HG03521 (cell line): ENCODE measurements around the gene IL10.

ENCODE experiments used
- ATAC-seq: cut with Tn5 transposase; IDR thresholded peaks from one replicate; pipeline ENCODE4 v1.9.1; 2021; ENCODE audit warnings: mild to moderate bottlenecking, moderate library complexity; ENCODE audit not compliant: unreplicated experiment

Gene IL10

DNA sequence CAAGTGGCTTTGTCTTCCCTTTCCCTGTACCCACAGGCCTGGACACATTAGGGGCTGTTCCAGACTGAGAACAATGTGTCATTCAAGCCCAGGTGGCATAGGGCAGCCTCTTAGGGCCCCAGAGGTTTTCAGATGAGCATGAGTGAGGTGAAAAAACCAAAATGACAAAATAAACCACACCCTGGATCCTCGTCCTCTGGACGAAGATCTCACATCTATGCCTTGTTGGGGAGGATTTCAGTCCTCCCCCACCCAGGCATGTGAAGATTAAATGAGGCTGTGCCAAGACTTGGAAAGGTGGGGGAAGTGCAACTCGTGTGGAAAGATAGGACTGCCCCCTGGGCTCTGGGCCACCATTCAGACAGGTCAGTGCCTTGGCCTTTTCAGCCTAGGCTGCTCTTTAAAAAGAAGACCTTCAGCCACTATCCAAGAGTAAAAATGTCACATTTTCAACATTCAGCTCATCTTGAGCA is 34.5 kb downstream of the IL10 start:
- ATAC-seq = no peak

GRCh38 chr1:206736878-206737728 is 35.2 kb downstream of the IL10 start:
- ATAC-seq = no peak

- ATAC-seq = no peak
These were observed 36.7 kb downstream of the IL10 start for GRCh38 chr1:206735553-206736031.

GRCh38 chr1:206734499-206735142 is 37.7 kb downstream of the IL10 start:
- ATAC-seq = no peak

DNA sequence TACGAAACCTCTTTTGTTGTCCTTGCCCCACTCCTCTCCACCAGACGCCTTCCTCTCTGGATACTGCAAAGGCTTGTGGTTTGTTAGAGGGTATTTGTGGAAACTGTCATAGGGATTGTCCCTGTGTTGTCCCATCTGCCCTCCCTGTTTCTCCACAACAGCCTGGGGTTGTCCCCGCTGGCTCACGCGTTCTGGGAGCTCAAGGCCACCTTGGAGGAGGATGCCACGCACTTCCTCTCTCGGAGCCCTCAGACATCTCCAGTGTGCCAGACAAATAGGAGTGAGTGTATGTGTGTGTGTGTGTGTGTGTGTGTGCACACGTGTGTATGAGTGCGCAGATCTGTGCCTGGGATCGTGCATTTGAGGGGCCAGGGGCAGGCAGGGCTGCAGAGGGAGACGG is 39.3 kb downstream of the IL10 start:
- ATAC-seq = no peak

DNA sequence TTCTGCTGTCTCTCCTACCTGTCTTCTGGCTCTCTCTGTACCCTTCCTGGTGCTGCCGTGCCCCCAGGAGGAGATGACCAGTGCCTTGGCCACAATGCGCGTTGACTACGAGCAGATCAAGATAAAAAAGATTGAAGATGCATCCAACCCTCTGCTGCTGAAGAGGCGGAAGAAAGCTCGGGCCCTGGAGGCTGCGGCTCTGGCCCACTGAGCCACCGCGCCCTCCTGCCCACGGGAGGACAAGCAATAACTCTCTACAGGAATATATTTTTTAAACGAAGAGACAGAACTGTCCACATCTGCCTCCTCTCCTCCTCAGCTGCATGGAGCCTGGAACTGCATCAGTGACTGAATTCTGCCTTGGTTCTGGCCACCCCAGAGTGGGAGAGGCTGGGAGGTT is 39.8 kb downstream of the IL10 start:
- no peak for ATAC-seq

DNA sequence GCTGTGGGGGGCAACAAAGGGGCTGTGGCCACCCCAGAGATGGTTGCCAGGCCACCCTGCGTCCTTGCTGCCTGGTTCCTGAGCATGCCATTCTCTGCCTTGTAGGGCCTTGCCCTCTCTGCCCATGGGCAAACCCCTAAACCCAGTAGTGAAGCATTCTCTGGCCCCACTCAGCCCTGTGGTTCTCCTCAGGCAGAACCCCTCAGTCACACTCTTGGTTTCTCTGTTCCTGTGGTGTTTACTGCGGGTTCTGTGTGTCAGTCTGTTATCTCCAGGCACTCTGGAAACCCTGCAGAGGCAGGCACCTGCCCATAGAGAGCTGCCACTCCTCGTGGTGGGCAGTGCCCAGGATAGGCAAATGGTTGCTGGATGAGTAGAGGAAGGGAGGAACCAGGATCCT is 42.8 kb downstream of the IL10 start:
- no peak for ATAC-seq

GRCh38 chr1:206729050-206729449 is 43.2 kb downstream of the IL10 start:
- no peak for ATAC-seq

- ATAC-seq = no peak
These were observed 43.7 kb downstream of the IL10 start for GRCh38 chr1:206728697-206728987.

DNA sequence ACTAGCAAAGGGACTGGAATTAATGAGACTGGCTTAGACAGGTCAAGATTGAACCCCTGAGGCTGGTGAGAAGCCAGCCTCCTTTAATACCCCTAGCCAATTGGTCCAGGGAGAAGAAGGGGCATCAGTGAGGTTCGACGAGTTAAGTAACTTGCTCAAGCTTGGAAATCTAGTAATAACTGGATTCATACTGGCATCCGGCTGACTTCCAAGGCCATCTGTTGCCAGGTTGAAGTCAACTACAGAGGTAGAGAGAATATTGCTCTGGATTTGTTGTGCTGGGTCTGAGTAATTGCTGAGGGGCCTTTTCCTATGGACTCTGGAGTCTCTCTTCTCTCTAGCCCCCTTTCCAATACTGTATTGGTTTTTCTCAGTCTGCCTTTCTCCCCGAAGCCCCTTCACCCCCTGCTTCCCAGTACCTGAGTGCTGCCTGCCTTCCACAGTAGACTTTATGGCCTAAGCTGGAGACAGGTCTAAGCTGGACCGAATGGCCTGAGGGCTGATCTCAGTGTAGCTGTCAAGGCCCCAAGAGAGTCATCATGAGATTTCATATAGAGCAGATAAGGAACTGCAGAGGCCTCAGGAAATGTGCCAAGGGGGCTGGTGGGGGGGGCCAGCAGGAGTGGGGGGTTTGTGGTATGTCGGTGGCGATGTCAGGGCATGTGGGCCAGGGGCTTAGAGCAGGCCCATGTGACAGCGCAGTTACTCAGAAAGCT is 44.2 kb downstream of the IL10 start:
- no peak for ATAC-seq

DNA sequence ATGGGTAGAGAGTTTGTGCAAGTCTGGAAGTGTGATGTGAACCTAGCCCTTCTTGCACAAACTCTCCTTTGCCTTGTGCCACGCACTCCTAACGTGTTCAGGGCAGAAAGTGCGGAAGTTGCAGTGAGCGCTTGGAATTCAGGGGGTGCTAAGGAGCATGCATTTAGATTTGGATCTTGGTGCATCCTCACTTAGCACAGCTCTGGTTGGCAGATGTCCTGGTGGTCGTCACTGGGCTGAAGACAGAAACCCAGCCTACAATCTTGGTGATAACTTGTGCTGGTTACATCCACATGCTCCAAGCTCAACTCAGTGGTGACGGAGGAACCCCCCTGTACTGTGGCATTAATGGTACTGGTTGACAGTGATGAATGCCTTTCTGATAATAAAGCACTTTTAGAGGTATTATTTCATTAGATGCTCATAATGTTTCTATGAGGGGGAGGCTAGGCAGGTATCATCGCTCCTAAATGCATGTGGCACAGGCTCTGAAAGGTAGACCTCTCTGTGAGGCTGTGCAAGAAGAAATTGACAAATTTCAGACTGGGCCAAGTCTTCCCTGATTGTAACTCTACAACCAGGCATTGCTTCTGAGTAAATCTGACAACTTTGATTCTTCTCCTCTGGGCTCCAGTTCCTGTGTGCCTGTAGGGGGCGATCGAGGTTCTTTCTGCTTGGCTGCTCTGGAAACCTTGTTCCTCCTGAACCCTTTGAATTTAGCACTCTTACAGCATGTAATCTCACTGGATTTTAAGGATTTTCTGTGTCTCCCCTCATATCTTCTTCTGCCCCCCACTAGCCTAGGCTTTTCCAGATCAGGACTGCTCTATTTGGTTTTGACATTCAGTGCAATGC is 47.0 kb downstream of the IL10 start:
- no peak for ATAC-seq

GRCh38 chr1:206723805-206724472 is 48.4 kb downstream of the IL10 start:
- no peak for ATAC-seq

- no peak for ATAC-seq
These were observed 48.9 kb downstream of the IL10 start for GRCh38 chr1:206723462-206723804.

DNA sequence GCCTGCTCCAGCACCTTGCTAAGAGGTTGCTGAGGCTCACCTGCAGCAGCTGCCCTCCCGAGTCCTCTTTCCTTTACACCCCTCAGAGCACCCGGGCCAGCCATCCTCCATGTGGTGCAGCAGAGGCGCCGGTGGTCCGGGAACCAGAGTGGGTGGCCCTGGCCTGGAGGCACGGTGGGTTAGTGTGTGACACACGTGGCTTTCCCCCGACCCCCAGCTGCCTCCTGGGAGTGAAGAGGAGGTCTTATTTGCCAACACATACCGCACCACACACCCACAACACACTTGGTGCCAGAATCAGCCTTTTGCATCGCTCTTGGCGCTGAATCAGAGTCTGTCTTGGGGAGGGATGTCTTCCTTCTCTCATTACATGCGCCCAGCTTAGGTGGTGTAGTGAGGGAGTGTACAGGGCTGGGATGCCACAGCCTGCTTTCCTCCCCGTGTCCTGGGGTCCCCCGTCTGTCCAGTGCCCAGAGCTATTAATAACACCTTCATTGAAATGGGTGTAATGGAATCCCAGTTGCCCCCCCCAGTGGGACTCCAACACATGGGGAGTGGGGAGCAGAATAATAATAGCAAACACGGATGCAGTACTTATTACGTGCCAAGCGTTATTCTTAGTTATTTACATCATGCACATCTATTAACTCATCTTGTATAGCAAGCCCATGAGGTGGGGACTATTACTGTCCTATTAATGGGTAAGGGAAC is 49.4 kb downstream of the IL10 start:
- no peak for ATAC-seq

DNA sequence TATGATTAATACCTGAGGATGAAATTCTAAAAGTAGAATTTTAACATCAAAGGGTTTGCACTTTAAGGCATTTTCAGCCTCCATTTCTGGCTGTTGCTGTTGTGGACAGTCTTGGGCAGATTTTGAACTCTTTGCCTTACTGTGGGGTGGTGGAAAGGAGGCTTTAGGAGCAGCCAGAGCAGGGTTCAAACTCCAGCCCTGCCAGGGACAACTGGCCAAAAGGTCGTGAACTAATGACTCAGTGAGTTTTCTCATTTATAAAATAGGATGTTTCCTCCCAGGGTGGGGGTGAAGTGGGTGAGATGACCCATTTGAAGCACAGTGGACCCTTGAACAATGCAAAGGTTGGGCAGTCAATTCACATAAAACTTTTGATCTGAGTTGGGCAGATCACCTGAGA is 50.8 kb downstream of the IL10 start:
- ATAC-seq = no peak

DNA sequence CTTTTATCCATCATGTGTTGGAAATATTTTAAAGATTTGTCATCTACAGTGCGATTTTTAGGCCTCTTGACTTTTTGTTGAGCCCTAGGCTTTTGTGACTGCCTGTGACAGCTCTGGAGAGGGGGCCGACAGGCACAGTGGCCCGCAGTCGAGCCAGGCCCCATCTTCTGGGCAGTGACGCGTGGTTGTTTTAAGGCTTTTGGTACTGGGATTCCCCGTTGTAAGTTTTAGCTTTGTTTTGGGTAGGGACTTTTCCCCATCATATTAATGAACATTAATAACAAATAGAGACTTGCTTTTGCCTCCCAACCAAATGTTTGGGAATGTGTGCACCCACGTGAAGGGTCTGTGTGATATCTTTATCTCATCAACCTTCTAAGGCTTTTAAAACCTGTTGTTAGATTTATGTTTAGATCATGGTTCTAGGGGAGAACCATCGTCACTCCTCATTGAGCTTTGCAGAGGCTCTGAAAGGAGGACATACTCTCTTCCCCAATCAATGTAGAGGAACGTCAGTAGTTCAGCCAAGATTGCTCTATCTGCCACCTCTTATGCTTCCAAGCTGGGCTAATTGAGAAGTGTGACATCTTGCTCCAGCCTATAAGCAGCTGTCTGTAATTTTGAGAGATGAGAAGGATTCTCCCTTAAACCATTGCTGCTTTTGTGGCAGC is 53.0 kb downstream of the IL10 start:
- no peak for ATAC-seq

- no peak for ATAC-seq
These were observed 54.7 kb downstream of the IL10 start for GRCh38 chr1:206717674-206717989.
